Panc1 (cell line): ENCODE data around the gene NR6A1. TPM values are rescaled to one million over a fixed set of nuclear protein-coding genes. Genes with fewer than 3 reads are reported as not detected.

Source experiments
- ATAC-seq: fragments of 200-7000 bp; cut with Tn5 transposase; 2 replicates; pipeline ENCODE4 v1.9.1; 2020; ENCODE audit warnings: mild to moderate bottlenecking, moderate library complexity
- BruUV-seq: library from RNA; stranded (reverse); fragments of 400-500 nt; replicated peaks from 2 replicates; lab custom pipeline; 2021; lab: Mats Ljungman, UMichigan
- CTCF ChIA-PET: fragments of 300-600 bp; sonication (Branson Sonifier 250); formaldehyde crosslinking; loops from one replicate; lab custom pipeline; 2022; ENCODE audit warnings: antibody characterized with exemption; lab: Charles Lee
- POLR2A ChIA-PET: fragments of 300-600 bp; sonication (Branson Sonifier 250); formaldehyde crosslinking; loops from one replicate; lab custom pipeline; 2022; ENCODE audit warnings: antibody characterized with exemption; lab: Charles Lee
- DNase-seq: peaks from one replicate; pipeline ENCODE4 v3.0.0-alpha.2; 2010; ENCODE audit warnings: low read depth, low spot score
- H3K27ac ChIP-seq: 2 replicates; pipeline ENCODE4 v1.5.1; 2011; ENCODE audit warnings: mild to moderate bottlenecking, low read length, inconsistent platforms
- H3K27me3 ChIP-seq: fragments of 200-500 bp; sonication (Bioruptor generic); 2 replicates; pipeline ENCODE4 v1.6.0; 2014; ENCODE audit warnings: low read length, inconsistent platforms; ENCODE audit not compliant: control insufficient read depth, insufficient read depth
- H3K36me3 ChIP-seq: fragments of 200-500 bp; sonication (Bioruptor generic); 2 replicates; pipeline ENCODE4 v1.5.1; 2014; ENCODE audit warnings: inconsistent platforms, mild to moderate bottlenecking, low read length, moderate library complexity; ENCODE audit not compliant: control insufficient read depth, insufficient read depth
- H3K4me1 ChIP-seq: 2 replicates; pipeline ENCODE4 v1.5.1; 2011; ENCODE audit warnings: inconsistent platforms, mild to moderate bottlenecking, low read length, moderate library complexity; ENCODE audit not compliant: control insufficient read depth, insufficient read depth
- H3K4me3 ChIP-seq, 2 experiments: 2 replicates each; pipeline ENCODE4 v1.5.1; 2011 to 2012; ENCODE audit warnings: low read depth in 2 of 2, low read length in 2 of 2, mild to moderate bottlenecking in 2 of 2, inconsistent platforms in 1 of 2, moderate library complexity in 1 of 2
- H3K9me3 ChIP-seq: fragments of 200-500 bp; sonication (Bioruptor generic); 2 replicates; pipeline ENCODE4 v1.5.1; 2014; ENCODE audit warnings: low read depth, mild to moderate bottlenecking, inconsistent platforms, low read length, moderate library complexity; ENCODE audit not compliant: control insufficient read depth, insufficient read depth
- CTCF ChIP-seq: fragments of 450-650 bp; IDR thresholded peaks from 2 replicates; pipeline ENCODE4 v1.5.1; 2017; ENCODE audit warnings: mild to moderate bottlenecking
- POLR2AphosphoS5 ChIP-seq: IDR thresholded peaks from 2 replicates; pipeline ENCODE4 v1.6.1; 2012; ENCODE audit warnings: mild to moderate bottlenecking, low read depth, low read length, moderate library complexity
- REST ChIP-seq, 2 experiments: IDR thresholded peaks; 2 replicates each; pipeline ENCODE4 v1.6.1; 2011 to 2012; ENCODE audit warnings: low read depth in 2 of 2, control low read depth in 1 of 2, low read length in 1 of 2, mild to moderate bottlenecking in 1 of 2, moderate library complexity in 1 of 2; ENCODE audit not compliant: insufficient read depth in 1 of 2
- SIN3A ChIP-seq: IDR thresholded peaks from 2 replicates; pipeline ENCODE4 v1.6.1; 2012; ENCODE audit warnings: low read depth, mild to moderate bottlenecking, low read length, moderate library complexity, borderline replicate concordance; ENCODE audit not compliant: insufficient read depth
- TCF7L2 ChIP-seq: IDR thresholded peaks from 2 replicates; pipeline ENCODE4 v1.6.1; 2011; ENCODE audit warnings: mild to moderate bottlenecking, low read depth, low read length, inconsistent platforms
- in situ Hi-C: cut with HindIII; loops from 2 replicates; pipeline ENCODE4 v1.10.0; 2016; ENCODE audit warnings: low sequenced_read_pairs, low pct_unique_long_range_greater_than_20kb
- intact Hi-C: fragments of 100-400 bp; cut with micrococcal nuclease; formaldehyde crosslinking; loops from one replicate; pipeline ENCODE4 v1.10.0; 2022; ENCODE audit not compliant: unreplicated experiment
- total RNA-seq: library from RNA; stranded (reverse); gene quantifications from one replicate; pipeline ENCODE4 v1.2.1, GENCODE V29; 2021; ENCODE audit not compliant: unreplicated experiment

The NR6A1 gene
- total RNA-seq, 1 experiment from 2014 or later: 7.6 TPM

GRCh38 chr9:124485201-124485600, 285.9 kb downstream of the NR6A1 start:
- ChIA-PET POLR2A (no interaction called here), CTCF (no interaction called here)
- in situ Hi-C loops (no loop called here), intact Hi-C loops (no loop called here)
- Histone ChIP-seq H3K27ac (no peak overlapping the region), H3K4me3 (no peak overlapping the region), H3K4me1 (no peaks in the 10 kb centered on the region), H3K27me3 (no peaks in the 10 kb centered on the region), H3K36me3 (no peaks in the 10 kb centered on the region), H3K9me3 (no peaks in the 10 kb centered on the region)
- no peak for ATAC-seq
- BruUV-seq: no TSS peak
- TF ChIP-seq REST (IDR thresholded peaks at IDR 0.05; ENCODE audit: insufficient read depth in 1 of 2, low read depth in 2 of 2, low read length in 1 of 2) (no peak), TCF7L2 (no peak), SIN3A (no peak), POLR2AphosphoS5 (no peak), CTCF (no peak)
- DNase-seq: no peak

- intact Hi-C loops (no loop called here), in situ Hi-C loops (no loop called here)
- TF ChIP-seq TCF7L2: no peak
- no peak for TF ChIP-seq CTCF
- TF ChIP-seq POLR2AphosphoS5: no peak
- no peak for TF ChIP-seq REST (IDR thresholded peaks at IDR 0.05; ENCODE audit: insufficient read depth in 1 of 2, low read depth in 2 of 2, low read length in 1 of 2)
- TF ChIP-seq SIN3A: no peak
- Histone ChIP-seq H3K27ac (no peak overlapping the region), H3K9me3 (no peaks in the 10 kb centered on the region), H3K4me3 (no peak overlapping the region), H3K27me3 (no peaks in the 10 kb centered on the region), H3K4me1 (0 out of 2 replicates have a peak, but pooled peaks cover under 1% of the 10 kb centered on the region), H3K36me3 (no peaks in the 10 kb centered on the region)
- POLR2A ChIA-PET: no interaction called here
- CTCF ChIA-PET: no interaction called here
- BruUV-seq: no TSS peak
- DNase-seq (no peak), ATAC-seq (no peak)
Measured at GRCh38 chr9:124483481-124483880, 287.6 kb downstream of the NR6A1 start.
